Measurements from ENCODE around the gene RANBP17.

- TF ChIP-seq CTCF (IDR thresholded peaks at IDR 0.05) (no peak), POLR2AphosphoS5 (IDR thresholded peaks at IDR 0.05) (no peak), POLR2A (IDR thresholded peaks at IDR 0.05) (no peak)
Observed at GRCh38 chr5:170874017-170874416, 12.2 kb downstream of the RANBP17 start.
